ELR (cell line): ENCODE data around the gene LSR.
"Not testable (repeated sequence)": the region's sequence is repeated elsewhere in the genome, so short reads cannot be mapped to it uniquely, and the experiment has no call there.

Experiments used
- DNase-seq: peaks from one replicate; pipeline ENCODE4 v3.0.0-alpha.2; 2015; ENCODE audit warnings: low read depth

The LSR gene

DNA sequence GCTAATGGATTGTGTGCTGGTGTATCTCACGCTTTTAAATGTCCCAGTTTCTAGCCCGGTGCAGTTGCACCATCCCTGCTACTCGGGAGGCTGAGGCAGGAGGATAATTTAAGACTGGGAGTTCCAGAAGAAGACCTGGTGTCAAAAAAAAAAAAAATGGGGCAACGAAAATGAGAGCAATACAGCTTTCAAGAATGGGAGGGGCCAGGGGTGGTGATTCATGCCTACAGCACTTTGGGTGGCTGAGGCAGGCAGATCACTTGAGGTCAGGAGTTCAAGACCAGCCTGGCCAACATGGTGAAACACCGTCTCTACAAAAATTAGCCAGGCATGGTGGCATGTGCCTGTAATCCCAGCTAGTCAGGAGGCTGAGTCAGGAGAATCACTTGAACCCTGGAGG lies 37.3 kb downstream of the LSR start:
- DNase-seq, result not testable (repeated sequence)

GRCh38 chr19:35287713-35288112 lies 38.9 kb downstream of the LSR start:
- no peak for DNase-seq

DNA sequence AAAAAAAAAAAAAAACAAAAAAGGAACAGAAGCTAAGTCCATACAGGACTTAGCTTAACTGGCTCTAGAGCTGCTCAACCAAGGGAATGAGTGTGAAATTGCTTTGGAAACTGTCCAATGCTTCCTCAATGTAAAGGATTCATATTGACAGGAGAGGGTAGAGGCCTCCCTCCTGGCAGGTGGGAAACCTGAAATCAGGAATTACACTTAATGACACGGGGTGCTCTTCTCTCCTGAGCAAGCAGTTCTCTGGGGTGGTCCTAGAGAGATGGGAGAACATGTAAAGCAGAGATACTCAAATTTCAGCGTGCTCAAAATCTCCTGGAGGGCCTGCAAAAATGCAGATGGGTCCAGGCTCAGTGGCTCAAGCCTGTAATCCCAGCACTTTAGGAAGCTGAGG lies 39.5 kb downstream of the LSR start:
- DNase-seq, result no peak

DNA sequence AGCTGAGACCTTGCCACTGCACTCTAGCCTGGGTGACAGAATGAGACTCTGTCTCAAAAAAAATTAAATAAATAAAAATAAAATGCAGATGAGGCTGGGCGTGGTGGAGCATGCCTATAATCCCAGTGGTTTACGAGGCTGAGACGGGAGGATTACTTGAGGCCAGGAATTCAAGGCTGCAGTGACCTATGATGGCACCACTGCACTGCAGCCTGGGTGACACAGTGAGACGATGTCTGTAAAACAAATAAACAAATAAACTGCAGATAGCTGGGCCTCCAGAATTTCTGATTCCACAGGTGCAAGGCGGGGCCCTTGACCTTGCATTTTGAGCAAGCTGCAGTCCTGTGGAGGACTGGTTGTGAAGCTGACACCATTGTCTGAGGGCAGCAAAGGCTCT lies 40.1 kb downstream of the LSR start:
- no peak for DNase-seq

DNA sequence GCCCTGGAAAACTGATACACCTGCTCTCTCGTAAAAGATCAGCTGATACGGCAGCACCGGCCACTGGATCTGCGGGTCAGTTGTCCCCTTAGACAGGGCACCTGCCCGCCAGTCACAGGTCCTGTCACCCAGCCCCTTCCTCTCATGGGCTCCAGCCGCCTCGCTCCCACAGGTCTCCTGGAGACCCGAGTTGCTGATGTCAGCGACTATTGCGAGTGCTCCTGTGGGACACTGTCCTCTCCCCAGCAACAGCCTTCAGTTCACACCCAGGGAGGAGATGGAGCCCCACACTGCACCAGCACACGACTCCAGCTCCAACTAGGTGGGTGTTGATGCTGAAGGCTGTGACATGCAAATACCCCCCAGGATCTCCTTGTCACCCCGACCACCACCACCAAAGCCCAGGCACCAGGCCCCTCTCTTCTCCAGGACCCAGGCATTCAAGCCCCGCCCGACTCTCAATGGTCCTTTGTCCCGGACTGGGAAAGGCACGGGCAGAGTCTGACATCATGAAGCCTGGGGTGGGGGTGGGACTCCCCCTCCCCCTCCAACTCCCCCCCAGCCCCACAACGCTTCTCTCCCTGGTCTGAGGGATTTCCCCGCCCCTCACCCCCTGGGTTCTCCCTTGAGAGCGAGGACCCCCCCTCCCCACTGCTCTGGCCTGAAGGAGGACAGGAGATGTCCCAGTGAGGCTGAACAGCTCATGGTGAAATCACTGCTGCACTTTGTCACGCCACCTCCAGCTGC lies 41.8 kb downstream of the LSR start:
- DNase-seq, result no peak

DNA sequence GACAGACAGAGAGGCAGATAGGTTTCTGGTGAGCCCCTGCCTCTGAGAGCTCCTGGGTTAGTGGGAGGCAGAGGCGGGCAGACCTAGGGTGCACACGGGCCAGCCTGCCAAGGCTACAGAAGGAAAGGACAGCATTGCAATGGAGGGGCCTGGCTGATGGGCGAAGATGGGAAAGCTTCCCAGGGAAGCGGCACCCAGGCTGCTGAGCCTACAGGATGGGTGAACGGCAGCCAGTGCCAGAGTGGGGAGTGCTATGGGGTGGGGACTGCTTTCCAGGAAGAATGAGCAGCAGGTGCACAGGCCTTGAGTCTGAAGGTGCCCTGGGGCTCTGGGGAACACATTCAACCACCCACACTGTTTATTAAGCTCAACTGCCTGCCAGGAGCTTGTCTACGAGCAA lies 42.5 kb downstream of the LSR start:
- no peak for DNase-seq

GRCh38 chr19:35291916-35292315 lies 43.1 kb downstream of the LSR start, which contains the start of gene MAG:
TSS of gene MAG (plus strand) at chr19:35292161. CDS start at chr19:35295409, 3,248 bp downstream.
- DNase-seq, result no peak

DNA sequence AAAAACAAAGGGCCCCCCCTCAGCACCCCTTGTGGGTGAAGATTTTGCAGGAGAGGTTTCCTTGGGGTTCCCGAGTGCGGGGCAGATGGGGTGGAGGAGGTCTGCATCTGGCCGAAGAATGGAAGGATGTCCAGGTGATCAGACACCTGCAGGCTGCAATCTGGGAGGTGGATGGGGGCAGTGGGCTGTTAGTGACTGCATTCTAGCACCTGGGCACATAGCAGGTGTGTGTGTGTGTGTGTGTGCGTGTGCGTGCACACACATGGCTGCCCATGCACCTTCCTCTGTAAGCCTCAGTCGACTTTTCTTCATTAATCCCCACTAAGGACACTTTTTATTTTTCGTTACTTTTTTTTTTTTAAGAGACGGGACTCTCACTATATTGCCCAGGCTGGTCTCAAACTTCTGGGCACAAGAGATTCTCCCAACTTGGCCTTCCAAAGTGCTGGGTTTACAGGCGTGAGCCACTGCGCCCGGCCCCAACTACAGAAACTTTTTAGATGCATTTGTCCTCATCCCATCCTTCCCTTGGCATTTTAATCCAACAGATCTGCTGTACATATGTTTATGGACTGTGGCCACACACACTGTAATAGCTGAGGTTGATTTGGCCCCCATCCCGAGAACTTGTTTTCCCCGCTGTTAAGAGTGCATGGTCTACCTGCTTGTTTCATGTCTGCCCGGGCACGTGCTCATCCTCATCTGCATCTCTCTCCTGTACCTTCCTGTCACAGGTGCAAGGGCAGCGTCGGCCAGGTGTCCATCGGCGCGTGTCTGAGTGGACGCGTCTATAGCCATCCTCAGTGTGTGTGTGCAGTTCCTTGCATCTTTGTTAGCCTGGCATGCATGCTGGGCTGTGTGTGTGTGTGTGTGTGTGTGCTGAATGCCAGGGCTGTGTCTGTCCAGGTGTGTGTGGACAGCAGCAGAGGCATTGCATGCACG lies 43.9 kb downstream of the LSR start:
- DNase-seq, result no peak

DNA sequence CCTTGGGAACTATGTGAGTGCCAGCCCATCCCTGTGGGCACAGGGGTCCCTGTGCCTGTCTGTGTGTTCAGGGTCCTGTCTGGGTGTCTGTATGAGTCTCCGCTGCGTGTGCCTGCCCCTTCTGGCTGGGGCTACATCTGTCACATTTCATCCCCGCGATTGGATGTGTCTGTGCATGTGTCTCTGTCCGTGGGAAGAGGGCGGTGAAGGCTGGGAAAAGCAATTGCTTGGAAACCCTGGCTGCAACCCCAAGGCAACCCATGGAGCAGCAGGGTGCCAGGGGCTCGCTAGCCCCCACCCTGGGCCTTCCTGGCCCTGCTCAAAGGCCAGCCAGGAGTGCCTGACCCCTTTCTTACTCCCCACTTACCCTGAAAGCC lies 44.5 kb downstream of the LSR start:
- DNase-seq, result no peak

DNA sequence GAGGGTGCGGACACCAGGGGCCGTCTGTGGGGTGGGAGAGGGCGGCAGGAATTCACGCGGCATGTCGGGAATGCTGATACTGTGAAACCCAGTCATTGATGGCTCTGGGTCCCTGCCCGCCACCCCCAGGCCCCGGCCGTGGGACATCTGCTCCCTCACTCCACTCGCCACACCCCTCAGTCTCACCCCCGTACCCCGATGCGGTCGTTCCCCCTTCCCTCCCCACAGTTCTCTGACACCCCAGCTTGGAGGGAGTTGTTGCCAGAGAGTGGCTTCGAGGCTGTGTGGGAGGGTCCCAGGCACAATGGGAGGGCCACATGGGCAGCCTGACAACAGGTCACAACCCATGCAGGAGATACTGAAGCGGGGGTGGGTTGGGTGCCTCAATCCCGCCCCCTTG lies 45.0 kb downstream of the LSR start:
- no peak for DNase-seq

DNA sequence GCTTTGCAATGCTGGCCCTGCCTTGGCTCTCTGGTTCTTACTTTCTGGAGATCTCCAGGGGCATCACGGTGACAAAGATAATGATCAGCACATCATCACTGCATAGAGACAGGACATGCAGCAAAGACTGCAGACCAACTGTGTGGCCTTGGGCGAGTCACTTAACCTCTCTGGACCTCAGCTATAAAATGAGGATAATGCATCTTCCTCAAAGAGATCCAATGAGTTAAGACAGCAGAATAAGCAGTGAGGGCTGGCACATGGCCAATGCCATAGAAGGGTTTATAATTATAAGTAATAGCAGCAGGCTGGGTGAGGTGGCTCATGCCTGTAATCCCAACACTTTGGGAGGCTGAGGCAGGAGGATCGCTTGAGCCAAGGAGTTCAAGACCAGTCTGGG lies 45.5 kb downstream of the LSR start:
- no peak for DNase-seq

GRCh38 chr19:35294859-35295791 lies 46.3 kb downstream of the LSR start:
- DNase-seq, result no peak

- no peak for DNase-seq
Observed at GRCh38 chr19:35295792-35296462, 47.1 kb downstream of the LSR start.

DNA sequence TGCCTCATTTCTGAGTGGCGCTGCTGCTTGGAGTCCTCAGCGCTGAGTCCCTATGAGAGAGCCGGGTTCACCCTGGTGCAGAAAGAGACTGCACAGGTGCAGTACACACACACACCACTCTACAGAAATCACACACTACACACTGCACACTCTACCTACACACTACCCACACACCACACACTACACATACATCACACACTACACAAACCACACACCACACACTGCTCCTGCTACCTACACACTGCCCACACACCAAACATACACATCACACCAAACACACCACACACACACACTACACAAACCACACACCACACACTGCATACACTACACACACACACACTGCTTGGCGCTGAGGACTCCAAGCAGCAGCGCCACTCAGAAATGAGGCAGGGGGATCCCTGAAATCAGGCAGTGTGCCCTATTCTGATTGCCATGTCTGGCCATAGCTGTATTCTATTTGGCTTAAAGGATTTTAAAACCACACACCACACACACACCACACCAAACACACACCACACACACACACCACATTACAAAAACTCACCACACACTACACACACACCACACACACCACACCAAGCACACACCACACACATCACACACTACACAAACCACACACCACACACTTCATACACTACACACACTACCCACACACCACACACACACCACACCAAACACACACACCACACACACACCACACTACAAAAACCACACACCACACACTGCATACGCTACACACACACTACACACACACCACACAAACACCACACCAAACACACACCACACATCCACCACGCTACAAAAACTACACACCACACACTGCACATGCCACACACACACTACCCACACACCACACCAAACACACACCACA lies 48.1 kb downstream of the LSR start:
- no peak for DNase-seq

GRCh38 chr19:35297515-35297848 lies 48.7 kb downstream of the LSR start:
- no peak for DNase-seq

GRCh38 chr19:35297922-35298321 lies 49.1 kb downstream of the LSR start:
- DNase-seq, result no peak

GRCh38 chr19:35298561-35298972 lies 49.8 kb downstream of the LSR start:
- DNase-seq, result no peak

GRCh38 chr19:35299523-35300338 lies 50.9 kb downstream of the LSR start:
- DNase-seq, result peak; percentile 14

DNA sequence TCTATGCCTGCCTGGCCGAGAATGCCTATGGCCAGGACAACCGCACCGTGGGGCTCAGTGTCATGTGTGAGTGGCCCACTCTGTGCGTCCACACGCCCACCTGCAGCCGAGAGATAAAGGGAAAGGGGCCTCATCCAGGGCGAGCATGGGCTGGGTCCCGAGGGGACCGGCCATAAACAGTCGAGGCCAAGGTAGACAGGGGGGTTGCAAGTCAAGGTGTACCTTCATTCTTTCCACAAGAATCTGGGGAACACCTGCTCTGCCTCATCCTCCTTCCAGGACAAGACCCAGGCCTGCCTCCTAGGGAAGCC lies 51.5 kb downstream of the LSR start:
- DNase-seq, result no peak

DNA sequence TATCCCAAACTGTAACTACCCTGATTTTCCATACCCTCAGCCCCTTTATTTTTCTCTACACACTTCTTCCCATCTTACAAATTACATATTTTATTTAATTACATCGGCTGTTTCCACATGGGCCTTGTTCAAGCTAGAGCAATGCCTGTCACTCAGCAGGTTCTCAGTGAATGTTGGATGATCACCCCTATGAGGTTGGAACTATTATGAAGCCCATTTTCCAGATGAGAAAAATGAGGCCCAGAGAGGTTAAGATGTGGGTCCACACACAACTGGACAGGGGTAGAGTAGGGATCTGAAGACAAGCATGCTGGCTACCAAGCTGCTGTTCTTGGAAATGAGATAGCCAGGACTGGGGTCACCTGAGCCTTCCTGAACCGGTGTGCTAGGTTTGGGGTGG lies 53.2 kb downstream of the LSR start:
- no peak for DNase-seq
